ENCODE results near the gene FUT6.

DNA sequence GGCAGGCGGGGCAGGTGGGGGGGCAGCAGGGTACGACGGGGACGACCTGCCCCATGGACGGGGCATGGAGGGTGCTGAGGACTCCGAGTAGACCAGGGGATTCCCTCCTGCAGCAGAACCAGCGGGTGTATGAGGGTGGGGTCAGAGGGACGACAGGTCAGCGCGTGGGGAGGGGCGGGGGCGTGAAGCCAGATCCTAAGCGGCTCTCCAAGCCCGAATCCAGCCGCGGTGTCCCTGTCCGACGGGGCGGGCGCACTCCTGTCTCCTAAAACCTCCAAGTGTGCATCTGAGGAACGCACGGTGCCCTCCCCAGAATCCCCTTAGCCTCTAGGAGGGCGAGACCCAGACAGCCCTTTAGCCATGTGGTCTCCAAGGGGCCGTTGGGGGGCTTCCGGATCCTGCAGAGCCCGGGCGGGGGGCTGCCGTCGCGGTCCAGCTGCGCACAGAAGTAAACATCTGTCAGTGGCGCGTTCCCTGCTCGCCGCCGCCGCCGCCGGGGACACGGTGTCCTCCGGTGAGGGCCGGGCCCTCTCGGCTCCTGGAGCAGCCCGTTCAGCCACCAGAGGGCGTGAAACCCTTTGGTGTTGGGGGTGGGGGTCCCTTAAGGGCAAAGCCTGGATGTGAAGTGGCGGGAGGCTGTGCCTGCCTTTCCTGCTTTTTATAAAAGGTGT is 33.9 kb downstream of the FUT6 start:
- TF ChIP-seq GATA2 (IDR thresholded peaks at IDR 0.05; ENCODE audit: low read depth, low read length): no peak
- TF ChIP-seq GATA3 (IDR thresholded peaks at IDR 0.05; ENCODE audit: low read depth, low read length): no peak
